ENCODE data around the gene RND2. TPM values are rescaled to one million over a fixed set of nuclear protein-coding genes. Genes with fewer than 3 reads are reported as not detected.

RND2 gene
- total and polyA plus RNA-seq, 2 of the 13 experiments (the other 11 are each of a cell fraction or from before 2014, with no cell fraction given) = 0.05 to 0.11 TPM

GRCh38 chr17:43006639-43007551, 18.1 kb upstream of the RND2 start, which contains the start of gene IFI35 (continued):
- TF ChIP-seq ZBTB25 (CRISPR knock-in tag; IDR thresholded peaks at IDR 0.05) (peak; percentile 51; the same call in 1 of the 2 replicates), SKI (IDR thresholded peaks at IDR 0.05; ENCODE audit: partially characterized antibody) (no peak), CENPX (CRISPR knock-in tag; IDR thresholded peaks at IDR 0.05) (no peak), ARHGAP35 (CRISPR knock-in tag; IDR thresholded peaks at IDR 0.05; ENCODE audit: borderline replicate concordance) (no peak), EP300 (IDR thresholded peaks at IDR 0.05; ENCODE audit: low read depth in 2 of 2, low read length in 2 of 2) (no peak), EP300 (CRISPR knock-in tag; IDR thresholded peaks at IDR 0.05; ENCODE audit: borderline replicate concordance) (no peak), TFDP2 (CRISPR knock-in tag; IDR thresholded peaks at IDR 0.05) (no peak; the same call in 1 of the 2 replicates), SOX13 (IDR thresholded peaks at IDR 0.05) (no peak), SOX13 (CRISPR knock-in tag; conservative IDR thresholded peaks at IDR 0.05 in 1 of 2, IDR thresholded peaks at IDR 0.05 in 1 of 2) (no peak), STAG1 (CRISPR knock-in tag; IDR thresholded peaks at IDR 0.05) (peak; percentile 96), RARA (CRISPR knock-in tag; IDR thresholded peaks at IDR 0.05) (no peak), BRD4 (CRISPR knock-in tag; IDR thresholded peaks at IDR 0.05) (no peak), ZNF572 (CRISPR knock-in tag; IDR thresholded peaks at IDR 0.05) (no peak), ZNF224 (CRISPR knock-in tag; IDR thresholded peaks at IDR 0.05) (no peak), DRAP1 (CRISPR knock-in tag; IDR thresholded peaks at IDR 0.05) (peak; percentile 20; the same call in 1 of the 2 replicates), NR1H2 (CRISPR knock-in tag; IDR thresholded peaks at IDR 0.05; ENCODE audit: borderline replicate concordance, low read depth) (no peak), ARNT (IDR thresholded peaks at IDR 0.05) (no peak), KLF9 (CRISPR knock-in tag; IDR thresholded peaks at IDR 0.05; ENCODE audit: low read depth) (no peak), ZNF570 (CRISPR knock-in tag; IDR thresholded peaks at IDR 0.05; ENCODE audit: borderline replicate concordance) (no peak), ZFYVE20 (CRISPR knock-in tag; IDR thresholded peaks at IDR 0.05; ENCODE audit: borderline replicate concordance, low read depth) (no peak), TFE3 (CRISPR knock-in tag; IDR thresholded peaks at IDR 0.05) (no peak), MIXL1 (CRISPR knock-in tag; IDR thresholded peaks at IDR 0.05) (no peak; the same call in 1 of the 2 replicates), MEF2D (CRISPR knock-in tag; IDR thresholded peaks at IDR 0.05) (peak; percentile 22; the same call in 1 of the 2 replicates), GLMP (CRISPR knock-in tag; IDR thresholded peaks at IDR 0.05; ENCODE audit: borderline replicate concordance) (no peak), CBX1 (IDR thresholded peaks at IDR 0.05; ENCODE audit: low read depth) (no peak)

Data from HepG2 (cell line).